NT2/D1 (cell line): ENCODE results near the gene CHAF1A.

Experiments
- SUZ12 ChIP-seq: IDR thresholded peaks from 2 replicates; pipeline ENCODE4 v1.6.1; 2011; ENCODE audit not compliant: insufficient read length, insufficient read depth; ENCODE audit errors: extremely low read depth
- YY1 ChIP-seq: IDR thresholded peaks from 2 replicates; pipeline ENCODE4 v1.6.1; 2011; ENCODE audit not compliant: insufficient read length, insufficient read depth
- ZNF274 ChIP-seq: IDR thresholded peaks from 2 replicates; pipeline ENCODE4 v1.6.1; 2011; ENCODE audit warnings: mild to moderate bottlenecking, low read depth, low read length

GRCh38 chr19:4449639-4450028, 47.2 kb downstream of the CHAF1A start:
- no peak for TF ChIP-seq YY1
- TF ChIP-seq ZNF274: no peak
- TF ChIP-seq SUZ12: no peak
